Pancreas (tissue), 10 donors: ENCODE measurements around the gene CD93. TPM values are rescaled to one million over a fixed set of nuclear protein-coding genes. Genes with fewer than 3 reads are reported as not detected.

Source experiments
- ATAC-seq, 4 donors: fragments of 200-7000 bp; cut with Tn5 transposase; one replicate each; pipeline versions ENCODE4 v1.8.0 to v1.9.1; 2020; ENCODE audit warnings: mild to moderate bottlenecking in 4 of 4, moderate library complexity in 4 of 4
- DNase-seq, 6 donors: peaks; one replicate each; pipeline ENCODE4 v3.0.0-alpha.2; 2020
- FAIRE-seq: peaks from 2 replicates; lab custom pipeline; 2012; peaks lifted over from hg19 to GRCh38; lab: Jason Lieb, UNC
- H3K27ac ChIP-seq, 4 donors: fragments of 200-600 bp; sonication (generic); 1 replicate in 3 of 4; 2 replicates in 1 of 4; pipeline versions ENCODE4 v1.5.0 to v1.8.0; 2020
- H3K27me3 ChIP-seq, 4 donors: fragments of 200-600 bp; one replicate each; pipeline ENCODE4 v1.8.0; 2021
- H3K36me3 ChIP-seq, 3 donors: fragments of 200-600 bp; sonication (generic) in 1 of 3; one replicate each; pipeline versions ENCODE4 v1.5.0 to v1.8.0; 2020 to 2021
- H3K4me1 ChIP-seq, 3 donors: fragments of 200-600 bp; one replicate each; pipeline ENCODE4 v1.8.0; 2021
- H3K4me3 ChIP-seq, 4 donors: fragments of 200-600 bp; sonication (generic) in 2 of 4; one replicate each; pipeline versions ENCODE4 v1.5.0 to v1.8.0; 2020 to 2021
- H3K9me3 ChIP-seq, 4 donors: fragments of 200-600 bp; one replicate each; pipeline ENCODE4 v1.8.0; 2021
- CTCF ChIP-seq, 4 donors: fragments of 200-600 bp; sonication (generic) in 3 of 4; IDR thresholded peaks; one replicate each; pipeline versions ENCODE4 v1.5.0 to v1.8.0; 2021; ENCODE audit warnings: antibody characterized with exemption in 4 of 4
- WGBS, 2 donors: extraction: QIAGEN DNeasy Blood & Tissue Kit; methylation state at CpG; one replicate each; pipeline ENCODE4 v1.1.7; 2013; 5-methylcytosine and 5-hydroxymethylcytosine counted together
- intact Hi-C, 3 donors: fragments of 100-400 bp; cut with DNase I; formaldehyde crosslinking; loops; one replicate each; pipeline versions ENCODE4 v1.11.1 to v1.14.2; 2022
- polyA plus RNA-seq, 2 donors: library from polyadenylated mRNA; stranded (reverse); fragments of 200-250 nt; gene quantifications; one replicate each; pipeline ENCODE4 v1.2.3, GENCODE V29; 2013
- total RNA-seq, 6 donors: library from RNA; stranded (reverse); fragmentation: NEBNext Ultra II Directional in 4 of 6; extraction: Animal tissue kit (Norgen Biotek cat#: 25700) in 4 of 6; gene quantifications; one replicate each; pipeline versions ENCODE4 v1.2.1 to v1.2.4, GENCODE V29; 2021 to 2023
- donor health status: healthy with polysubstance abuse.
- donor health status: DM: no; HTN: no; CAD: no; lungs with moderate emphysema.
- donor health status: DM: no; HTN: no; CAD: no.
- donor health status: control.
- donor health status: control.
- donor health status: Bipolar disorder and iron deficiency.
- donor health status: DM: yes; HTN: yes; CAD: no.
- donor health status: DM: no; HTN: no; CAD: no.
- donor health status: DM: no; HTN: no; CAD: no.
- donor health status: DM: yes; HTN: yes; CAD: no.

CD93 gene
- total and polyA plus RNA-seq, 8 donors = 2.8 to 18.2 (median 6.0) TPM

- no peak overlapping the region for H3K4me3 ChIP-seq
- FAIRE-seq (no peak), DNase-seq (no peak), ATAC-seq (no peak)
- no peaks in the 10 kb centered on the region for H3K9me3 ChIP-seq
- no peaks in the 10 kb centered on the region for H3K36me3 ChIP-seq
- 69 to 73% methylated on average over 6 of the region's 6 CpGs for WGBS, 2 donors
- intact Hi-C loops = no loop called here
- no peak overlapping the region for H3K27ac ChIP-seq
- peaks cover 0 to 5% (median 0%) of the 10 kb centered on the region in 4 donors for H3K27me3 ChIP-seq
- TF ChIP-seq CTCF (IDR thresholded peaks at IDR 0.05) = no peak
- H3K4me1 ChIP-seq = no peaks in the 10 kb centered on the region
These were observed 54.8 kb downstream of the CD93 start for GRCh38 chr20:23031346-23031745.

Other genes starting within 250 kb of the CD93 start
- gene SSTR4, start 51.0 kb downstream of the CD93 start, total RNA-seq = not detected
- gene SSTR4, start 51.0 kb downstream of the CD93 start, polyA plus RNA-seq = under 1 TPM in 1 of 2 donors, not detected in 1; 0.07 TPM
- 1 to 10 TPM; 1.8 to 6.9 (median 3.8) TPM for gene THBD, start 36.7 kb downstream of the CD93 start, total RNA-seq
- 10 to 100 TPM in 1 of 2 donors, 1 to 10 TPM in 1; 3.8 to 12.1 TPM for gene THBD, start 36.7 kb downstream of the CD93 start, polyA plus RNA-seq